HEK293 (cell line): ENCODE results near the gene ZNF830.

Source experiments
- CTCF ChIA-PET: fragments of 350-600 bp; formaldehyde crosslinking; extraction: SDS; loops from one replicate; lab custom pipeline; 2021; ENCODE audit warnings: antibody characterized with exemption; lab: Yijun Ruan, JAX
- POLR2A ChIA-PET: fragments of 300-600 bp; formaldehyde crosslinking; extraction: SDS; loops from one replicate; lab custom pipeline; 2020; ENCODE audit warnings: antibody characterized with exemption, inconsistent platforms; lab: Yijun Ruan, JAX
- H3K27ac ChIP-seq: fragments of 200-500 bp; sonication (Bioruptor generic); 2 replicates; pipeline ENCODE4 v1.5.1; 2014; ENCODE audit warnings: low read depth, low read length, control low read depth, inconsistent platforms; ENCODE audit errors: extremely low read depth
- H3K36me3 ChIP-seq, 2 experiments: fragments of 200-500 bp in 1 of 2; sonication (Bioruptor generic) in 1 of 2; 1 replicate in 1 of 2; 2 replicates in 1 of 2; pipeline ENCODE4 v1.5.1; 2014 to 2017; ENCODE audit warnings: inconsistent platforms in 2 of 2, low read length in 2 of 2; ENCODE audit not compliant: control insufficient read depth in 2 of 2, insufficient read depth in 1 of 2
- H3K4me1 ChIP-seq: fragments of 200-500 bp; sonication (Bioruptor generic); 2 replicates; pipeline ENCODE4 v1.5.1; 2014; ENCODE audit warnings: mild to moderate bottlenecking, low read length, inconsistent platforms; ENCODE audit not compliant: control insufficient read depth, insufficient read depth
- H3K4me3 ChIP-seq: 2 replicates; pipeline ENCODE4 v1.5.1; 2011; ENCODE audit warnings: low read depth, mild to moderate bottlenecking, control low read depth, low read length, moderate library complexity
- H3K9me3 ChIP-seq: fragments of 200-500 bp; sonication (Bioruptor generic); 2 replicates; pipeline ENCODE4 v1.5.1; 2014; ENCODE audit warnings: low read depth, low read length, inconsistent platforms; ENCODE audit not compliant: control insufficient read depth, insufficient read depth
- BCL11A ChIP-seq: fragments of 450-650 bp; formaldehyde crosslinking; IDR thresholded peaks from 2 replicates; pipeline ENCODE4 v1.5.1; 2016; ENCODE audit warnings: low read depth, missing biosample characterization, missing genetic modification characterization
- BCL11B ChIP-seq: fragments of 450-650 bp; formaldehyde crosslinking; IDR thresholded peaks from 2 replicates; pipeline ENCODE4 v1.5.1; 2016; ENCODE audit warnings: low read depth, missing biosample characterization, missing genetic modification characterization
- EGR2 ChIP-seq: fragments of 450-650 bp; formaldehyde crosslinking; IDR thresholded peaks from 2 replicates; pipeline ENCODE4 v1.5.1; 2016; ENCODE audit warnings: low read depth, missing biosample characterization, missing genetic modification characterization
- FEZF1 ChIP-seq: fragments of 450-650 bp; formaldehyde crosslinking; IDR thresholded peaks from 2 replicates; pipeline ENCODE4 v1.5.1; 2016; ENCODE audit warnings: missing biosample characterization, missing genetic modification characterization
- GFI1B ChIP-seq: fragments of 450-650 bp; formaldehyde crosslinking; IDR thresholded peaks from 2 replicates; pipeline ENCODE4 v1.5.1; 2016; ENCODE audit warnings: missing biosample characterization, missing genetic modification characterization
- KLF10 ChIP-seq: fragments of 450-650 bp; IDR thresholded peaks from 2 replicates; pipeline ENCODE4 v1.5.1; 2018; ENCODE audit warnings: missing biosample characterization, mild to moderate bottlenecking, missing genetic modification characterization
- RBAK ChIP-seq: fragments of 450-650 bp; formaldehyde crosslinking; IDR thresholded peaks from 2 replicates; pipeline ENCODE4 v1.5.1; 2016; ENCODE audit warnings: missing biosample characterization, missing genetic modification characterization
- SP2 ChIP-seq: fragments of 450-650 bp; formaldehyde crosslinking; IDR thresholded peaks from 2 replicates; pipeline ENCODE4 v1.5.1; 2016; ENCODE audit warnings: missing biosample characterization, missing genetic modification characterization
- TRIM28 ChIP-seq: IDR thresholded peaks from 2 replicates; pipeline ENCODE4 v1.6.1; 2011; ENCODE audit warnings: low read length, control low read depth, borderline replicate concordance
- ZBTB8A ChIP-seq: fragments of 450-650 bp; formaldehyde crosslinking; IDR thresholded peaks from 2 replicates; pipeline ENCODE4 v1.5.1; 2016; ENCODE audit warnings: missing biosample characterization, missing genetic modification characterization
- ZFHX2 ChIP-seq: fragments of 450-650 bp; formaldehyde crosslinking; conservative IDR thresholded peaks from 2 replicates; pipeline ENCODE4 v1.5.1; 2016; ENCODE audit warnings: missing biosample characterization, missing genetic modification characterization
- ZFP69B ChIP-seq: fragments of 450-650 bp; formaldehyde crosslinking; IDR thresholded peaks from 2 replicates; pipeline ENCODE4 v1.5.1; 2016; ENCODE audit warnings: missing biosample characterization, missing genetic modification characterization
- ZNF10 ChIP-seq: fragments of 450-650 bp; formaldehyde crosslinking; IDR thresholded peaks from 2 replicates; pipeline ENCODE4 v1.5.1; 2017; ENCODE audit warnings: missing biosample characterization, missing genetic modification characterization
- ZNF121 ChIP-seq: fragments of 450-650 bp; formaldehyde crosslinking; IDR thresholded peaks from 2 replicates; pipeline ENCODE4 v1.5.1; 2016; ENCODE audit warnings: missing biosample characterization, missing genetic modification characterization
- ZNF133 ChIP-seq: fragments of 450-650 bp; formaldehyde crosslinking; IDR thresholded peaks from 2 replicates; pipeline ENCODE4 v1.5.1; 2016; ENCODE audit warnings: missing biosample characterization, missing genetic modification characterization
- ZNF214 ChIP-seq: fragments of 450-650 bp; formaldehyde crosslinking; IDR thresholded peaks from 2 replicates; pipeline ENCODE4 v1.5.1; 2017; ENCODE audit warnings: missing biosample characterization, mild to moderate bottlenecking, missing genetic modification characterization, borderline replicate concordance
- ZNF223 ChIP-seq: fragments of 450-650 bp; formaldehyde crosslinking; IDR thresholded peaks from 2 replicates; pipeline ENCODE4 v1.5.1; 2016; ENCODE audit warnings: missing biosample characterization, missing genetic modification characterization
- ZNF302 ChIP-seq: fragments of 450-650 bp; formaldehyde crosslinking; IDR thresholded peaks from 2 replicates; pipeline ENCODE4 v1.5.1; 2016; ENCODE audit warnings: missing biosample characterization, missing genetic modification characterization, low read depth
- ZNF350 ChIP-seq: fragments of 450-650 bp; formaldehyde crosslinking; IDR thresholded peaks from 2 replicates; pipeline ENCODE4 v1.5.0; 2017; ENCODE audit warnings: missing biosample characterization, mild to moderate bottlenecking, missing genetic modification characterization
- ZNF501 ChIP-seq: fragments of 450-650 bp; formaldehyde crosslinking; IDR thresholded peaks from 2 replicates; pipeline ENCODE4 v1.5.1; 2016; ENCODE audit warnings: missing biosample characterization, missing genetic modification characterization
- ZNF548 ChIP-seq: fragments of 450-650 bp; formaldehyde crosslinking; IDR thresholded peaks from 2 replicates; pipeline ENCODE4 v1.5.1; 2016; ENCODE audit warnings: missing biosample characterization, missing genetic modification characterization
- ZNF600 ChIP-seq: fragments of 450-650 bp; formaldehyde crosslinking; IDR thresholded peaks from 2 replicates; pipeline ENCODE4 v1.5.1; 2016; ENCODE audit warnings: missing biosample characterization, missing genetic modification characterization
- ZNF621 ChIP-seq: fragments of 450-650 bp; formaldehyde crosslinking; IDR thresholded peaks from 2 replicates; pipeline ENCODE4 v1.5.1; 2017; ENCODE audit warnings: missing biosample characterization, missing genetic modification characterization
- ZNF629 ChIP-seq: fragments of 450-650 bp; formaldehyde crosslinking; IDR thresholded peaks from 2 replicates; pipeline ENCODE4 v1.5.1; 2017; ENCODE audit warnings: missing biosample characterization, missing genetic modification characterization
- ZNF664 ChIP-seq: fragments of 450-650 bp; formaldehyde crosslinking; IDR thresholded peaks from 2 replicates; pipeline ENCODE4 v1.5.1; 2016; ENCODE audit warnings: missing biosample characterization, missing genetic modification characterization
- TF ChIP-seq, protein P1 (sequence below): fragments of 450-650 bp; formaldehyde crosslinking; IDR thresholded peaks from 2 replicates; pipeline ENCODE4 v1.5.1; 2016; ENCODE audit warnings: missing biosample characterization, missing genetic modification characterization
- TF ChIP-seq, protein P2 (sequence below): fragments of 450-650 bp; formaldehyde crosslinking; IDR thresholded peaks from 2 replicates; pipeline ENCODE4 v1.5.1; 2016; ENCODE audit warnings: missing biosample characterization, missing genetic modification characterization
- TF ChIP-seq, protein P3 (sequence below): fragments of 450-650 bp; IDR thresholded peaks from 2 replicates; pipeline ENCODE4 v1.5.1; 2018; ENCODE audit warnings: missing biosample characterization, mild to moderate bottlenecking, missing genetic modification characterization

Gene ZNF830

DNA sequence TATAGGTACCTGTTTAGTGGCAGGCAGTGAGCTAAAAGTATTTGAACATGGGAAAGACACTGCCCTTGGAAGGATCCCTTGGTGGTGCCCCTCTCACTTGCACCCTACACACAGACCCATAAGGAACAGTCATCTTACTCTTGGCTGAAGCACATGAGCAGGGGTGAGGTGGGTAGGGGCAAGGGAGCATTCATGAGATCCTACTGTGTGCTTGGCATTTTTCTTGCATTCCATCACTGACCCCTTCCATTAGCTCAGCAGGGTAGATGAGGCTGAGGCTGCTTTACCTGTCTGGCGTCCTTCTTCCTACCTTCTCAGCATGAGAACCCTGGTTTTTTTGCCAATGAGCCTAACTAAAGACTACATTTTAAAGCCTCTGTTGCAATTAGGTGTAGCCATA lies 48.3 kb upstream of the ZNF830 start (continued):
- TF ChIP-seq SP2 (tag by site-specific recombination) (no peak), ZNF121 (tag by site-specific recombination) (no peak), ZFHX2 (no peak), RBAK (no peak), EGR2 (tag by site-specific recombination) (no peak)
- TF ChIP-seq, protein P1, sequence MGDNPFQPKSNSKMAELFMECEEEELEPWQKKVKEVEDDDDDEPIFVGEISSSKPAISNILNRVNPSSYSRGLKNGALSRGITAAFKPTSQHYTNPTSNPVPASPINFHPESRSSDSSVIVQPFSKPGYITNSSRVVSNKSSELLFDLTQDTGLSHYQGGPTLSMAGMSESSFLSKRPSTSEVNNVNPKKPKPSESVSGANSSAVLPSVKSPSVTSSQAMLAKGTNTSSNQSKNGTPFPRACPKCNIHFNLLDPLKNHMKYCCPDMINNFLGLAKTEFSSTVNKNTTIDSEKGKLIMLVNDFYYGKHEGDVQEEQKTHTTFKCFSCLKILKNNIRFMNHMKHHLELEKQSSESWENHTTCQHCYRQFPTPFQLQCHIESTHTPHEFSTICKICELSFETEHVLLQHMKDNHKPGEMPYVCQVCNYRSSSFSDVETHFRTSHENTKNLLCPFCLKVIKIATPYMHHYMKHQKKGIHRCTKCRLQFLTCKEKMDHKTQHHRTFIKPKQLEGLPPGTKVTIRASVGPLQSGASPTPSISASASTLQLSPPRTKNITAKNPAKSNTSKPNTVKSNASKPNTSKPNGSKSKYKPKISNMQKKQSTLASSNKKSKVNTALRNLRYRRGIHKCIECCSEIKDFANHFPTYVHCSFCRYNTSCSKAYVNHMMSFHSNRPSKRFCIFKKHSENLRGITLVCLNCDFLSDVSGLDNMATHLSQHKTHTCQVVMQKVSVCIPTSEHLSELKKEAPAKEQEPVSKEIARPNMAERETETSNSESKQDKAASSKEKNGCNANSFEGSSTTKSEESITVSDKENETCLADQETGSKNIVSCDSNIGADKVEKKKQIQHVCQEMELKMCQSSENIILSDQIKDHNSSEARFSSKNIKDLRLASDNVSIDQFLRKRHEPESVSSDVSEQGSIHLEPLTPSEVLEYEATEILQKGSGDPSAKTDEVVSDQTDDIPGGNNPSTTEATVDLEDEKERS (tag by site-specific recombination) = no peak
- TF ChIP-seq, all 188 proteins: peak for 0

DNA sequence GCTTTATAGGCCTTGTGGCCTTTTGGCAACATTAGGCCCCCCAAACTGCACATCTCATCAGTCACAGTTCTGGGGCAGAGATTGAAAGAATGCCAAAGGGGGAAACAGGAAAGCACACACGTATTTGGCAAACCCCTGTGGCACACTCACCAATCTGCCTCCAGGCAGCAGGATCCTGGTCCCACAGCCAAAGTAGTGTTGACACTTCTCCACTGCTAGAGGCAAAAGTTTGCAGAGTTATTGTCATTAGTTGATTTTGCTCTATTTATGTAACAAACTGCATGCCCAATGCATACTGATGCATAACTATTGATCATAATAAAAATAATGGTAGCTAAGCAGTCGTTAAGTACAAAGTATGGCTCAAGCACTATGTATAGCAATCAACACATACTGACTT lies 45.2 kb upstream of the ZNF830 start:
- no peak overlapping the region for H3K27ac ChIP-seq
- no peaks in the 10 kb centered on the region for H3K4me1 ChIP-seq
- H3K4me3 ChIP-seq = no peak overlapping the region
- no peaks in the 10 kb centered on the region for H3K9me3 ChIP-seq
- CTCF ChIA-PET = interaction anchor here (0.7 kb wide), 1 partner anchor 610 kb away, joined by 3 read pairs; no protein-coding TSS in a partner anchor
- TF ChIP-seq, protein P2, sequence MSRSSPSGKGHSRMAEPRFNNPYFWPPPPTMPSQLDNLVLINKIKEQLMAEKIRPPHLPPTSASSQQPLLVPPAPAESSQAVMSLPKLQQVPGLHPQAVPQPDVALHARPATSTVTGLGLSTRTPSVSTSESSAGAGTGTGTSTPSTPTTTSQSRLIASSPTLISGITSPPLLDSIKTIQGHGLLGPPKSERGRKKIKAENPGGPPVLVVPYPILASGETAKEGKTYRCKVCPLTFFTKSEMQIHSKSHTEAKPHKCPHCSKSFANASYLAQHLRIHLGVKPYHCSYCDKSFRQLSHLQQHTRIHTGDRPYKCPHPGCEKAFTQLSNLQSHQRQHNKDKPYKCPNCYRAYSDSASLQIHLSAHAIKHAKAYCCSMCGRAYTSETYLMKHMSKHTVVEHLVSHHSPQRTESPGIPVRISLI = no peak
- TF ChIP-seq ZFP69B (no peak), ZNF664 (tag by site-specific recombination) (no peak), ZNF600 (tag by site-specific recombination) (no peak), ZNF10 (tag by site-specific recombination) (no peak), ZNF121 (tag by site-specific recombination) (no peak), BCL11B (no peak), ZNF350 (tag by site-specific recombination) (no peak), ZNF133 (no peak), ZNF629 (tag by site-specific recombination) (no peak)
- TF ChIP-seq, protein P1 (tag by site-specific recombination) = no peak
- POLR2A ChIA-PET = no interaction called here
- no peaks in the 10 kb centered on the region for H3K36me3 ChIP-seq

DNA sequence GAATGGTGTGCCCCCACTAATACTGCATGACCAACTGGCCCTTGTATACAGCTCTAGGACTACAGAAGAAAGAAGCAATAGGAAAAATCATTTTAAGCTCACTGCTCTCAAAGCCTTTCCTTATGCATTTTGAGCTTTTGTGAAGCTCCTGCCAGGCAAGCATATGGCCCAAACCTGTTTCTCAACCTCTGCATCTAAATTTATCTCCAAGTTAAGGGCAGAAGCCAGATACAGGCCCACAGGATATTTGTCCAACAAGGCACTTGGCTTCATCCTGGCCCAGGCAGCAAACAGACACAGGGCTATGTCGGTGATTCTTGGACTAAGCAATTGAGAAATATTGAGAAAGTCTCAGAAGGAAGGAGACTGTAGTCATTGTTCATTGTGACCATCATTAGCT lies 44.0 kb upstream of the ZNF830 start:
- Histone ChIP-seq H3K4me1 (no peaks in the 10 kb centered on the region), H3K27ac (no peak overlapping the region)

More for the DNA sequence above, 44.0 kb upstream of the ZNF830 start:
- TF ChIP-seq ZNF621 (no peak), ZNF302 (no peak), ZBTB8A (no peak), GFI1B (tag by site-specific recombination) (no peak), FEZF1 (tag by site-specific recombination) (no peak), ZNF548 (tag by site-specific recombination) (no peak), KLF10 (tag by site-specific recombination) (no peak), ZNF501 (no peak), ZNF214 (no peak), BCL11A (tag by site-specific recombination) (no peak), ZNF223 (tag by site-specific recombination) (no peak), TRIM28 (no peak)
- TF ChIP-seq, protein P3, sequence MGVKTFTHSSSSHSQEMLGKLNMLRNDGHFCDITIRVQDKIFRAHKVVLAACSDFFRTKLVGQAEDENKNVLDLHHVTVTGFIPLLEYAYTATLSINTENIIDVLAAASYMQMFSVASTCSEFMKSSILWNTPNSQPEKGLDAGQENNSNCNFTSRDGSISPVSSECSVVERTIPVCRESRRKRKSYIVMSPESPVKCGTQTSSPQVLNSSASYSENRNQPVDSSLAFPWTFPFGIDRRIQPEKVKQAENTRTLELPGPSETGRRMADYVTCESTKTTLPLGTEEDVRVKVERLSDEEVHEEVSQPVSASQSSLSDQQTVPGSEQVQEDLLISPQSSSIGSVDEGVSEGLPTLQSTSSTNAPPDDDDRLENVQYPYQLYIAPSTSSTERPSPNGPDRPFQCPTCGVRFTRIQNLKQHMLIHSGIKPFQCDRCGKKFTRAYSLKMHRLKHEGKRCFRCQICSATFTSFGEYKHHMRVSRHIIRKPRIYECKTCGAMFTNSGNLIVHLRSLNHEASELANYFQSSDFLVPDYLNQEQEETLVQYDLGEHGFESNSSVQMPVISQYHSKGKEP = no peak
- H3K4me3 ChIP-seq = no peak overlapping the region
- no peaks in the 10 kb centered on the region for H3K36me3 ChIP-seq
- POLR2A ChIA-PET = no interaction called here
- no peaks in the 10 kb centered on the region for H3K9me3 ChIP-seq
- CTCF ChIA-PET = no interaction called here
